ENCODE results near the gene NHP2. TPM values are rescaled to one million over a fixed set of nuclear protein-coding genes. Genes with fewer than 3 reads are reported as not detected.

Gene NHP2
- total RNA-seq, 1 donor from 2014 or later: 128 TPM

GRCh38 chr5:178194026-178194425 is 40.3 kb upstream of the NHP2 start:
- Mint-ChIP-seq H3K4me3 (ENCODE audit: unreplicated experiment) (no peak overlapping the region), H3K4me1 (ENCODE audit: low read depth, unreplicated experiment) (no peaks in the 10 kb centered on the region), H3K9me3 (ENCODE audit: unreplicated experiment) (peaks cover 4% of the 10 kb centered on the region), H3K36me3 (ENCODE audit: unreplicated experiment) (peaks cover 4% of the 10 kb centered on the region), H3K27me3 (ENCODE audit: unreplicated experiment) (peaks cover 3% of the 10 kb centered on the region), H3K27ac (ENCODE audit: unreplicated experiment) (no peak overlapping the region)
- TF ChIP-seq CTCF (IDR thresholded peaks at IDR 0.05; ENCODE audit: partially characterized antibody, unreplicated experiment): no peak
- no peak for DNase-seq

GRCh38 chr5:178193251-178193809 is 39.6 kb upstream of the NHP2 start:
- Mint-ChIP-seq H3K27me3 (ENCODE audit: unreplicated experiment) (peaks cover 3% of the 10 kb centered on the region), H3K27ac (ENCODE audit: unreplicated experiment) (peak overlapping the region; percentile 3), H3K9me3 (ENCODE audit: unreplicated experiment) (peaks cover 4% of the 10 kb centered on the region), H3K4me1 (ENCODE audit: low read depth, unreplicated experiment) (no peaks in the 10 kb centered on the region), H3K36me3 (ENCODE audit: unreplicated experiment) (peaks cover 4% of the 10 kb centered on the region), H3K4me3 (ENCODE audit: unreplicated experiment) (no peak overlapping the region)
- no peak for TF ChIP-seq CTCF (IDR thresholded peaks at IDR 0.05; ENCODE audit: partially characterized antibody, unreplicated experiment)
- DNase-seq: no peak

GRCh38 chr5:178192787-178193186 is 39.1 kb upstream of the NHP2 start:
- H3K4me1 Mint-ChIP-seq (ENCODE audit: low read depth, unreplicated experiment): no peaks in the 10 kb centered on the region

GRCh38 chr5:178192244-178192643 is 38.6 kb upstream of the NHP2 start:
- Mint-ChIP-seq H3K4me1 (ENCODE audit: low read depth, unreplicated experiment) (no peaks in the 10 kb centered on the region), H3K36me3 (ENCODE audit: unreplicated experiment) (peaks cover 4% of the 10 kb centered on the region), H3K27ac (ENCODE audit: unreplicated experiment) (no peak overlapping the region), H3K9me3 (ENCODE audit: unreplicated experiment) (peaks cover 4% of the 10 kb centered on the region), H3K27me3 (ENCODE audit: unreplicated experiment) (peaks cover 3% of the 10 kb centered on the region), H3K4me3 (ENCODE audit: unreplicated experiment) (no peak overlapping the region)
- TF ChIP-seq CTCF (IDR thresholded peaks at IDR 0.05; ENCODE audit: partially characterized antibody, unreplicated experiment): no peak
- no peak for DNase-seq

More at GRCh38 chr5:178192787-178193186, 39.1 kb upstream of the NHP2 start:
- no peak overlapping the region for H3K4me3 Mint-ChIP-seq (ENCODE audit: unreplicated experiment)
- peaks cover 4% of the 10 kb centered on the region for H3K9me3 Mint-ChIP-seq (ENCODE audit: unreplicated experiment)
- H3K36me3 Mint-ChIP-seq (ENCODE audit: unreplicated experiment): peaks cover 4% of the 10 kb centered on the region
- TF ChIP-seq CTCF (IDR thresholded peaks at IDR 0.05; ENCODE audit: partially characterized antibody, unreplicated experiment): no peak
- no peak overlapping the region for H3K27ac Mint-ChIP-seq (ENCODE audit: unreplicated experiment)
- H3K27me3 Mint-ChIP-seq (ENCODE audit: unreplicated experiment): peaks cover 3% of the 10 kb centered on the region
- DNase-seq: no peak

- Mint-ChIP-seq H3K4me1 (ENCODE audit: low read depth, unreplicated experiment) (no peaks in the 10 kb centered on the region), H3K4me3 (ENCODE audit: unreplicated experiment) (no peak overlapping the region), H3K27me3 (ENCODE audit: unreplicated experiment) (peaks cover 3% of the 10 kb centered on the region), H3K9me3 (ENCODE audit: unreplicated experiment) (peaks cover 4% of the 10 kb centered on the region), H3K36me3 (ENCODE audit: unreplicated experiment) (peaks cover 4% of the 10 kb centered on the region), H3K27ac (ENCODE audit: unreplicated experiment) (no peak overlapping the region)
- TF ChIP-seq CTCF (IDR thresholded peaks at IDR 0.05; ENCODE audit: partially characterized antibody, unreplicated experiment): no peak
- no peak for DNase-seq
Measured at GRCh38 chr5:178191661-178192060, 38.0 kb upstream of the NHP2 start.

Data from glutamatergic neuron (in vitro differentiated cells).